Tibial nerve (tissue), 4 donors: Measurements from ENCODE around the gene MN1.

Experiments
- CTCF ChIP-seq, 5 experiments: fragments of 200-600 bp in 3 of 5; fragments of 450-650 bp in 2 of 5; sonication (generic) in 3 of 5; IDR thresholded peaks; one replicate each; pipeline ENCODE4 v1.5.1; 2016 to 2019; ENCODE audit warnings: antibody characterized with exemption in 5 of 5, mild to moderate bottlenecking in 3 of 5, moderate library complexity in 2 of 5
- EP300 ChIP-seq, 2 donors: sonication (generic); formaldehyde crosslinking; IDR thresholded peaks; one replicate each; pipeline ENCODE4 v1.6.1; 2017; ENCODE audit warnings: antibody characterized with exemption in 2 of 2, mild to moderate bottlenecking in 1 of 2
- POLR2A ChIP-seq, 2 donors: fragments of 450-650 bp; IDR thresholded peaks; one replicate each; pipeline ENCODE4 v1.6.1; 2017; ENCODE audit warnings: antibody characterized with exemption in 2 of 2, mild to moderate bottlenecking in 2 of 2, moderate library complexity in 2 of 2

DNA sequence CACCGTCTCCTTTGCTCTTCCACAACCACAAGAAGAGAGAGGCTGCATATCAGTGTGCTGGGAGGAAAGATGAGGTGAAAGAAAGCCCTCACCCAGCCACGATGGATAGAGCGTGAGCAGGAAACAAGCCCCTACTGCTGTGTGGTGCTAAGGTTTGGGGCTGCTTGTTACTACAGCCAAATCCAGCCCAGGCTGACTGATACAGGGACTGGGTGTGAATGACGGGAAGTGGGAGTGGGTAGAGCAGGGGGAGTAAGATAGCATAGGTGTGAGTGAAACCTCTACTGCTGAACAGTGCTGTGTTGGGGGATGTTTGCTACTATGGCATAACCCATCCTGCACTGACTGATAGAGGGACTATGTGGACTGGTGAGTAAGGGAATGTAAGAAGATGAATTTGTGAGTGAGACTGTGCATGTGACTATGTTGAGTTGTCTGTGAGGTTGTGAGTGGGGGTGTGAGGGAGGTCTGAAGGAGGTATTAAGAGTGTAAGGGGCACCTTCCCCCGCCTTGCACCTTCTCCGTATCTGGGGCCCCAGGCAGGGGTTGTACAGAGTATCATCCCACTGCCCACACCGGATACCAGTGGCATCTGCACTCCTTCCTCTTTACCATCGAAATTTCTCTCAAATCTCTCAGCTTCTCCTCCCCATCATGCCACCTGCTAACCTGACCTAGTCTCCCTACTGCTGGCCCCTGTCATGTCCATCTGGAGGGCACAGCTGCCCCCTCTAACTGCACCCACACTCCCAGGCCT is 91.5 kb downstream of the MN1 start:
- TF ChIP-seq CTCF (IDR thresholded peaks at IDR 0.05) (no peak), POLR2A (IDR thresholded peaks at IDR 0.05) (no peak), EP300 (IDR thresholded peaks at IDR 0.05) (no peak)
